Measurements from ENCODE around the gene FAM3C. TPM values are rescaled to one million over a fixed set of nuclear protein-coding genes. Genes with fewer than 3 reads are reported as not detected.

The FAM3C gene
- total and polyA plus RNA-seq, 2 donors (not counting 1 experiment from before 2014, with no cell fraction given), result 38.7 to 75.4 TPM

DNA sequence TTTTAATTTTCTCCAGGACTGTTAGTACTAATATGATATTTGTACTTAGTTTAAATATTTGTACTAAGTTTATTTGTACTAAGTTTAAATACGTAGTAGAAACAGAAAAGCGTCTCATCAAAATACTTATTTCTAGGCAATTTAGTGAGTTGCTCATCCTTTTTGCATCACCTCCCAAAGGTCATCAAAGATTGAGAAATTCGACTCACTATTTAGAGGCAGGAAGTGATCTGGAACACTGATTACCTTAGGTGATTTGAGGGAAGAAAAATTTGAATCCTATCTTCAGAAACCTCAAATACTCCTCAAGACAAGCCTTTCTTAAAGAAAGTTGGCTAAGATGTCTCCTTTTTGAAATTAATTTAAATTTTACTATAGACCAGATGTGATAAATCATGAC, 52.8 kb downstream of the FAM3C start:
- Histone ChIP-seq H3K27ac (ENCODE audit: low read length in 2 of 2) (no peak overlapping the region), H3K79me2 (ENCODE audit: control insufficient read depth, insufficient read depth, low read length) (no peaks in the 10 kb centered on the region), H4K20me1 (ENCODE audit: control insufficient read depth, insufficient read depth, low read length, poor library complexity, severe bottlenecking) (no peaks in the 10 kb centered on the region), H3K9ac (ENCODE audit: low read length) (no peak overlapping the region), H3K4me3 (ENCODE audit: control extremely low read depth in 1 of 5, extremely low read depth in 1 of 5, insufficient read depth in 1 of 5, low read depth in 2 of 5, low read length in 4 of 5) (no peak overlapping the region), H3K36me3 (replicated peaks in 1 of 2; ENCODE audit: control extremely low read depth in 1 of 2, control insufficient read depth in 1 of 2, extremely low read depth in 1 of 2, insufficient read depth in 2 of 2, low read length in 1 of 2) (peaks cover 16 to 27% of the 10 kb centered on the region in 2 experiments), H2AFZ (ENCODE audit: insufficient read depth, low read depth, low read length, poor library complexity, severe bottlenecking) (no peak overlapping the region), H3K9me3 (ENCODE audit: control extremely low read depth in 1 of 3, control insufficient read depth in 2 of 3, insufficient read depth in 1 of 3, low read length in 2 of 3) (no peaks in the 10 kb centered on the region), H3K4me1 (ENCODE audit: control insufficient read depth in 2 of 2, insufficient read depth in 2 of 2, low read length in 2 of 2) (no peaks in the 10 kb centered on the region), H3K27me3 (replicated peaks in 1 of 4; ENCODE audit: control extremely low read depth in 1 of 4, control insufficient read depth in 3 of 4, insufficient read depth in 4 of 4, low read length in 3 of 4) (no peaks in the 10 kb centered on the region), H3K4me2 (replicated peaks; ENCODE audit: low read depth, low read length, poor library complexity, severe bottlenecking) (no peak overlapping the region)
- no peak overlapping the region for H3K27ac Mint-ChIP-seq
- TF ChIP-seq CTCF (IDR thresholded peaks at IDR 0.05) (no peak), EZH2 (IDR thresholded peaks at IDR 0.05; ENCODE audit: borderline replicate concordance, insufficient read depth, low read depth, low read length, poor library complexity, severe bottlenecking) (no peak)
- no peaks in the 10 kb centered on the region for H3K27me3 Mint-ChIP-seq
- DNase-seq (no peak), ATAC-seq (ENCODE audit: low read depth) (no peak)
- WGBS (ENCODE audit: insufficient coverage), result no CpG with 5 or more reads among the region's 3 CpGs
- H3K9me3 Mint-ChIP-seq (ENCODE audit: insufficient read depth), result no peaks in the 10 kb centered on the region
- intact Hi-C loops (cut with micrococcal nuclease), result no loop called here
- H3K4me3 Mint-ChIP-seq, result no peak overlapping the region
- POLR2A ChIA-PET, result no interaction called here
- CTCF ChIA-PET, result no interaction called here
- H3K4me1 Mint-ChIP-seq, result peaks cover 9% of the 10 kb centered on the region

DNA sequence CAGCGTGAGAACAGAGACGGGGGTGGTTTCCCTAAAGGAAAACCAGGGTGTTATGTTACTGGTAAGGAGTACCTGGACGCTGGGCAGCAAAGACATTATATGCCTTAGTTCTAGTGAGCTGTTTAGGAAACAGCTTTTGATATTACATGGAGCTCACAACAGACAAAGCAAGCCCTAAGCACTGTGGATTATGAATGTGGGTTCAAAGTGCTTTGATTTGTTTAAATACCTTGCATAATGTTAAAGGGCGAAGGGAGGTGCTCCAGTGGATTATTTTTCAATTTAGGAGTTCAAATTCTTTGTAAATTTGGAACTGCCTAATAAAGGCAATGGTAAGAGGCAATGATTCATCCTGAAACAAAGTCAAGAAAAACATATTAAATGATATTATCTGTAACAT, 53.5 kb downstream of the FAM3C start:
- no peaks in the 10 kb centered on the region for H3K4me1 ChIP-seq (ENCODE audit: control insufficient read depth in 2 of 2, insufficient read depth in 2 of 2, low read length in 2 of 2)
- intact Hi-C loops (cut with micrococcal nuclease), result no loop called here
- H4K20me1 ChIP-seq (ENCODE audit: control insufficient read depth, insufficient read depth, low read length, poor library complexity, severe bottlenecking), result no peaks in the 10 kb centered on the region
- ATAC-seq (ENCODE audit: low read depth) (no peak), DNase-seq (no peak)
- ChIA-PET POLR2A (no interaction called here), CTCF (interaction anchor here (1.2 kb wide), 1 partner anchor 14 kb away, joined by 3 read pairs; no protein-coding TSS in a partner anchor)
- peaks cover 9% of the 10 kb centered on the region for H3K4me1 Mint-ChIP-seq
- no peak overlapping the region for H3K4me3 Mint-ChIP-seq
- peak overlapping the region in 1 of 2 donors; percentile 34 for H3K27ac ChIP-seq (ENCODE audit: low read length in 2 of 2)
- TF ChIP-seq EZH2 (IDR thresholded peaks at IDR 0.05; ENCODE audit: borderline replicate concordance, insufficient read depth, low read depth, low read length, poor library complexity, severe bottlenecking) (no peak), CTCF (IDR thresholded peaks at IDR 0.05) (no peak)
- H2AFZ ChIP-seq (ENCODE audit: insufficient read depth, low read depth, low read length, poor library complexity, severe bottlenecking), result no peak overlapping the region
- no peak overlapping the region for H3K4me3 ChIP-seq (ENCODE audit: control extremely low read depth in 1 of 5, extremely low read depth in 1 of 5, insufficient read depth in 1 of 5, low read depth in 2 of 5, low read length in 4 of 5)
- H3K9me3 Mint-ChIP-seq (ENCODE audit: insufficient read depth), result no peaks in the 10 kb centered on the region
- no peak overlapping the region for H3K4me2 ChIP-seq (replicated peaks; ENCODE audit: low read depth, low read length, poor library complexity, severe bottlenecking)
- peaks cover 16 to 30% of the 10 kb centered on the region in 2 experiments for H3K36me3 ChIP-seq (replicated peaks in 1 of 2; ENCODE audit: control extremely low read depth in 1 of 2, control insufficient read depth in 1 of 2, extremely low read depth in 1 of 2, insufficient read depth in 2 of 2, low read length in 1 of 2)
- H3K27me3 Mint-ChIP-seq, result no peaks in the 10 kb centered on the region
- no peaks in the 10 kb centered on the region for H3K9me3 ChIP-seq (ENCODE audit: control extremely low read depth in 1 of 3, control insufficient read depth in 2 of 3, insufficient read depth in 1 of 3, low read length in 2 of 3)
- H3K9ac ChIP-seq (ENCODE audit: low read length), result no peak overlapping the region
- H3K79me2 ChIP-seq (ENCODE audit: control insufficient read depth, insufficient read depth, low read length), result no peaks in the 10 kb centered on the region
- WGBS (ENCODE audit: insufficient coverage), result 92% methylated on average over 2 of the region's 4 CpGs
- H3K27ac Mint-ChIP-seq, result no peak overlapping the region
- H3K27me3 ChIP-seq (replicated peaks in 1 of 4; ENCODE audit: control extremely low read depth in 1 of 4, control insufficient read depth in 3 of 4, insufficient read depth in 4 of 4, low read length in 3 of 4), result no peaks in the 10 kb centered on the region

Measured in B cell (primary cell).